OCI-LY1 (cell line): Measurements from ENCODE around the gene RNF150.

ENCODE experiments used
- EZH2 ChIP-seq: fragments of 200-600 bp; sonication (generic), shearing (Covaris generic); IDR thresholded peaks from 2 replicates; pipeline ENCODE4 v1.8.0; 2017; ENCODE audit warnings: borderline replicate concordance, mixed run types, mild to moderate bottlenecking, antibody characterized with exemption, low read length, moderate library complexity, mixed read lengths
- TF ChIP-seq, protein P1 (sequence below): fragments of 200-600 bp; sonication (generic), shearing (Covaris generic); IDR thresholded peaks from 2 replicates; pipeline ENCODE4 v1.5.1; 2017; ENCODE audit warnings: mild to moderate bottlenecking, antibody characterized with exemption, low read length, moderate library complexity, mixed read lengths

DNA sequence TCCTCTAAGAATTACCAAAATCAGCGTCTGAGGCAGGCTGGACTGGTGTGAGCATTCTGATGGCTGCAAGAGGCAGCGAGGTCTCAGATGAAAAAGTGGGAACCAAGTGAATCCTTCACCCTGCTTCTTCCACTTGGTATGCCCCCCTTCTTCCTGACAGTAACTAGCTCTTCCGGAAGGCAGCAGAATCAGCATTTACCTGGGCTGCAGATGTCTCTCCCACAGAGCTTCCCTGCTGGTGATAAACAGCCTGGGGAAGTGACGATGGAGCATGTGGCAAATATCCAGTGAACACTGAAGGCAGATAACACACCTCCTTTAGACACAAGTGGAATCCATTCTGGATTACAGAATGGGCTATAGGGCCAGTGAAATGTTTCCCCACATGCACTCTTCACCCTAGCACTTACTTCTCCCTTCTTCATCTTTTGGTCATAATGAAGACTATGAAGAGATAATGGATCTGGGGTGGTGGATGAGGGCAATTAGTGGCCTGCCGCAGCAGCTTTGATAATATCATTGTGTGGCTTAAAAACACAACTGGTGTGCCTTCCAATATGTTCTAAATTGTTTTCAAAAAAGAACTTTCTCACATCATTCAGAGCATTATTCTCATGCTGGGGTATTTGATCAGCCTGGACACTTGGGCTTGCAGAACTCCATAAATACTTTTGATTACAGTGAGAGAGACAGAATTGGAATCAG lies 316.3 kb downstream of the RNF150 start:
- TF ChIP-seq, protein P1, sequence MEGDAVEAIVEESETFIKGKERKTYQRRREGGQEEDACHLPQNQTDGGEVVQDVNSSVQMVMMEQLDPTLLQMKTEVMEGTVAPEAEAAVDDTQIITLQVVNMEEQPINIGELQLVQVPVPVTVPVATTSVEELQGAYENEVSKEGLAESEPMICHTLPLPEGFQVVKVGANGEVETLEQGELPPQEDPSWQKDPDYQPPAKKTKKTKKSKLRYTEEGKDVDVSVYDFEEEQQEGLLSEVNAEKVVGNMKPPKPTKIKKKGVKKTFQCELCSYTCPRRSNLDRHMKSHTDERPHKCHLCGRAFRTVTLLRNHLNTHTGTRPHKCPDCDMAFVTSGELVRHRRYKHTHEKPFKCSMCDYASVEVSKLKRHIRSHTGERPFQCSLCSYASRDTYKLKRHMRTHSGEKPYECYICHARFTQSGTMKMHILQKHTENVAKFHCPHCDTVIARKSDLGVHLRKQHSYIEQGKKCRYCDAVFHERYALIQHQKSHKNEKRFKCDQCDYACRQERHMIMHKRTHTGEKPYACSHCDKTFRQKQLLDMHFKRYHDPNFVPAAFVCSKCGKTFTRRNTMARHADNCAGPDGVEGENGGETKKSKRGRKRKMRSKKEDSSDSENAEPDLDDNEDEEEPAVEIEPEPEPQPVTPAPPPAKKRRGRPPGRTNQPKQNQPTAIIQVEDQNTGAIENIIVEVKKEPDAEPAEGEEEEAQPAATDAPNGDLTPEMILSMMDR = no peak
- no peak for TF ChIP-seq EZH2
